GM23248 (cell line): ENCODE data around the gene KDM5C. TPM values are rescaled to one million over a fixed set of nuclear protein-coding genes. Genes with fewer than 3 reads are reported as not detected.

ENCODE experiments used
- DNase-seq: peaks from one replicate; pipeline ENCODE4 v3.0.0-alpha.2; 2015
- H2AFZ ChIP-seq: fragments of 200-600 bp; sonication (generic); 2 replicates; pipeline ENCODE4 v1.6.1; 2016; ENCODE audit warnings: antibody characterized with exemption
- H3F3A ChIP-seq: fragments of 200-600 bp; sonication (generic); 2 replicates; pipeline ENCODE4 v1.6.1; 2016; ENCODE audit warnings: mild to moderate bottlenecking, antibody characterized with exemption, mixed run types; ENCODE audit not compliant: insufficient read depth
- H3K27ac ChIP-seq: fragments of 200-600 bp; sonication (generic); 2 replicates; pipeline ENCODE4 v1.5.1; 2016; ENCODE audit warnings: mild to moderate bottlenecking
- H3K27me3 ChIP-seq: fragments of 200-600 bp; sonication (generic); replicated peaks from 2 replicates; pipeline ENCODE4 v1.6.1; 2016; ENCODE audit warnings: mild to moderate bottlenecking; ENCODE audit not compliant: insufficient read depth
- H3K36me3 ChIP-seq: fragments of 200-600 bp; sonication (generic); 2 replicates; pipeline ENCODE4 v1.6.1; 2016; ENCODE audit warnings: low read depth, mild to moderate bottlenecking
- H3K4me1 ChIP-seq: fragments of 200-600 bp; sonication (generic); 2 replicates; pipeline ENCODE4 v1.6.1; 2016; ENCODE audit warnings: mild to moderate bottlenecking; ENCODE audit not compliant: insufficient read depth
- H3K4me2 ChIP-seq: fragments of 200-600 bp; sonication (generic); one replicate; pipeline ENCODE4 v1.6.1; 2016; ENCODE audit warnings: mild to moderate bottlenecking; ENCODE audit not compliant: unreplicated experiment
- H3K4me3 ChIP-seq: fragments of 200-600 bp; sonication (generic); 2 replicates; pipeline ENCODE4 v1.5.1; 2016; ENCODE audit warnings: mild to moderate bottlenecking
- H3K79me2 ChIP-seq: fragments of 200-600 bp; sonication (generic); 2 replicates; pipeline ENCODE4 v1.6.1; 2016; ENCODE audit warnings: mild to moderate bottlenecking; ENCODE audit not compliant: insufficient read depth
- H3K9ac ChIP-seq: fragments of 200-600 bp; sonication (generic); 2 replicates; pipeline ENCODE4 v1.6.1; 2016; ENCODE audit warnings: mild to moderate bottlenecking
- H3K9me2 ChIP-seq: fragments of 200-600 bp; sonication (generic); 2 replicates; pipeline ENCODE4 v1.6.1; 2016; ENCODE audit warnings: mixed run types, mild to moderate bottlenecking, moderate library complexity; ENCODE audit not compliant: insufficient read depth
- H3K9me3 ChIP-seq: fragments of 200-600 bp; sonication (generic); one replicate; pipeline ENCODE4 v1.6.1; 2017; ENCODE audit warnings: low read depth
- H4K20me1 ChIP-seq: fragments of 200-600 bp; sonication (generic); 2 replicates; pipeline ENCODE4 v1.6.0; 2016; ENCODE audit not compliant: insufficient read depth
- EZH2 ChIP-seq: fragments of 200-600 bp; sonication (generic); IDR thresholded peaks from 2 replicates; pipeline ENCODE4 v1.6.1; 2018; ENCODE audit warnings: antibody characterized with exemption, mild to moderate bottlenecking; ENCODE audit not compliant: insufficient read depth, poor library complexity, severe bottlenecking
- EZH2phosphoT487 ChIP-seq: fragments of 200-600 bp; sonication (generic); IDR thresholded peaks from 2 replicates; pipeline ENCODE4 v1.6.1; 2018; ENCODE audit warnings: antibody characterized with exemption, moderate library complexity, mild to moderate bottlenecking, low read depth; ENCODE audit not compliant: insufficient read depth
- WGBS, 2 experiments: methylation state at CpG; one replicate each; pipeline ENCODE4 v1.1.6; 2015 to 2017; ENCODE audit warnings: low lambda C conversion rate in 2 of 2, low coverage in 1 of 2; ENCODE audit errors: missing lambda C conversion rate in 2 of 2; 5-methylcytosine and 5-hydroxymethylcytosine counted together
- in situ Hi-C: fragments of 300-500 bp; cut with MboI; formaldehyde crosslinking; loops from 2 replicates; pipeline ENCODE4 v1.15.0; 2020
- polyA plus RNA-seq: library from polyadenylated mRNA; unstranded; fragments of >200 nt; fragmentation: Nextera tagmentation; extraction: Ambion mirVana; gene quantifications from 2 replicates; pipeline ENCODE4 v1.2.1, GENCODE V29; 2016
- total RNA-seq: library from RNA; depleted of rRNA; stranded (reverse); fragments of >200 nt; shearing (Covaris generic); gene quantifications from 2 replicates; pipeline ENCODE4 v1.2.3, GENCODE V29; 2014

KDM5C gene
- total and polyA plus RNA-seq, 2 experiments from 2014 or later: 27.1 to 66.9 TPM

DNA sequence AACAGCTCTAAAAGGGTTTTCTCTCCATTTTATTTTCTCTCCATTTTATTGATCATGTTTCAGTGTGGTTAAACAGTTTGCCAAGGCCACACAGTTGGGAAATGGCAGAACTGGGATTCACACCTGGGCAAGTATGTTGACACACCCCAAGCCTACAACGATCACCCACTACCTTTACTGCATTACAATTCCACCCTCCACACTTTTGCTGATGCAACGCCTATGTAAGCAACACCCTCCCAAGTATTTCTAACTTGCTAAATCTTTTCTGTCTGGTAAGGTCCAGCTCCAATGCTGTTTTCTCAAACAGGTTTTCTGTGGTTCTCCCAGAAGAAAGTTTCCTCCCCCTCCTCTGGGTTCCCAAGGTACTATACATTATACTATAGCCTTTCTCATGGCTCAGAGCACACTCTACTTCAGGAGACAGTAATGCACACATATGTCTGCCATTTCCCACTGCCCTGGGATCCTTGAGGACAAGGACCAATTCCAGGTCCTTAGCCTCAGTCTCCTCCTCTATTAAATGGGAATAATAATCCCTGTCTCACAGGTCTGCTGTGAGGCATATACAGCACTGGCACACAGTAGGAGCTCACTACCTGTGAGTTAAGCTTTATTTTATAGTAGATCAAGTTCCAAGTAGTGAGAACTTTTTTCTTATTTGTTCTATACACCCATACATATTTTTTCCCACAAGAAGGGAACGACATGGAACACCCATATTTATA is 28.4 kb upstream of the KDM5C start:
- Histone ChIP-seq H3K79me2 (no peaks in the 10 kb centered on the region), H3K4me3 (no peak overlapping the region), H3F3A (no peaks in the 10 kb centered on the region), H3K4me1 (no peaks in the 10 kb centered on the region), H4K20me1 (no peaks in the 10 kb centered on the region), H2AFZ (no peak overlapping the region), H3K9me3 (no peaks in the 10 kb centered on the region), H3K9me2 (no peaks in the 10 kb centered on the region), H3K27ac (no peak overlapping the region), H3K27me3 (no peaks in the 10 kb centered on the region), H3K36me3 (no peaks in the 10 kb centered on the region), H3K4me2 (no peak overlapping the region), H3K9ac (no peak overlapping the region)
- 99 to 100% methylated on average over 3 of the region's 3 CpGs for WGBS, 2 experiments
- in situ Hi-C loops: no loop called here
- DNase-seq: no peak
- TF ChIP-seq EZH2: no peak
- no peak for TF ChIP-seq EZH2phosphoT487

GRCh38 chrX:53251307-53251706 is 26.3 kb upstream of the KDM5C start:
- in situ Hi-C loops: no loop called here
- WGBS, 2 experiments: 60 to 66% methylated on average over 2 of the region's 2 CpGs
- no peak for DNase-seq

DNA sequence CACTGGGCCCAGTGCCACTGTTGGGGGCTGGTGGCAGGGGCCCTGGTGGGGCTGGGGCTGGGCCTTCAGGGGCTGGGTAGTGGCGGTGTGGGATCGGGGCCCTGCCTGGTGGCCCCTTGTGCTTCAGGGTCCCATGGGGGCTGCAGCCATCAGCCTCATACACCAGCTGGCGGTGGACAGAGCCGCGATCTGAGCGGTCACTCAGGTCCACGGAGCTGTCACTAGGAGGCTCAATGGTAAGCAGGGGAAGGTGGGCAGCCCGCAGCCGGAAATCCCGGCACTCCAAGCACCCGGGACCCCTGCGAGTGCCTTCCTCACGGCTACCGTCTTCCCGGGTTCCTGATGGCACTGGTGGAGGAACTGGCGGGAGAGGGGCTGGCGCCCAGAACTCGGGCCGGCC is 25.5 kb upstream of the KDM5C start:
- in situ Hi-C loops: no loop called here
- WGBS, 2 experiments: 94 to 97% methylated on average over 11 to 17 of the region's 19 CpGs
- Histone ChIP-seq H3K9me3 (no peaks in the 10 kb centered on the region), H3K4me2 (no peak overlapping the region), H3K36me3 (no peaks in the 10 kb centered on the region), H3K79me2 (no peaks in the 10 kb centered on the region), H3K4me1 (no peaks in the 10 kb centered on the region), H3K27ac (no peak overlapping the region), H3K9ac (no peak overlapping the region), H4K20me1 (no peaks in the 10 kb centered on the region), H3K9me2 (no peaks in the 10 kb centered on the region), H3F3A (no peaks in the 10 kb centered on the region), H3K27me3 (no peaks in the 10 kb centered on the region), H2AFZ (no peak overlapping the region), H3K4me3 (no peak overlapping the region)
- no peak for DNase-seq
- no peak for TF ChIP-seq EZH2phosphoT487
- TF ChIP-seq EZH2: no peak

More at GRCh38 chrX:53251307-53251706, 26.3 kb upstream of the KDM5C start:
- Histone ChIP-seq H3F3A (no peaks in the 10 kb centered on the region), H3K9me3 (no peaks in the 10 kb centered on the region), H3K36me3 (no peaks in the 10 kb centered on the region), H2AFZ (no peak overlapping the region), H3K27ac (no peak overlapping the region), H3K79me2 (no peaks in the 10 kb centered on the region), H3K9me2 (no peaks in the 10 kb centered on the region), H3K27me3 (no peaks in the 10 kb centered on the region), H3K9ac (no peak overlapping the region), H3K4me1 (no peaks in the 10 kb centered on the region), H3K4me3 (no peak overlapping the region), H4K20me1 (no peaks in the 10 kb centered on the region), H3K4me2 (no peak overlapping the region)
- TF ChIP-seq EZH2 (no peak), EZH2phosphoT487 (no peak)

- H3F3A ChIP-seq: no peaks in the 10 kb centered on the region
- 100% methylated on average over 1 of the region's 1 CpG for WGBS, 2 experiments
- no peaks in the 10 kb centered on the region for H3K36me3 ChIP-seq
- no peaks in the 10 kb centered on the region for H3K4me1 ChIP-seq
- H3K9me2 ChIP-seq: no peaks in the 10 kb centered on the region
- no peak overlapping the region for H3K9ac ChIP-seq
- no peak overlapping the region for H2AFZ ChIP-seq
- no peaks in the 10 kb centered on the region for H3K9me3 ChIP-seq
- H3K4me2 ChIP-seq: no peak overlapping the region
- H3K79me2 ChIP-seq: no peaks in the 10 kb centered on the region
- no peak for DNase-seq
- in situ Hi-C loops: no loop called here
- H4K20me1 ChIP-seq: no peaks in the 10 kb centered on the region
- H3K4me3 ChIP-seq: no peak overlapping the region
- no peak overlapping the region for H3K27ac ChIP-seq
- TF ChIP-seq EZH2phosphoT487: no peak
- TF ChIP-seq EZH2: no peak
- no peaks in the 10 kb centered on the region for H3K27me3 ChIP-seq
These were observed 24.5 kb upstream of the KDM5C start for GRCh38 chrX:53249408-53250042.
